HepG2 (cell line): ENCODE data around the gene VWC2L. TPM values are rescaled to one million over a fixed set of nuclear protein-coding genes. Genes with fewer than 3 reads are reported as not detected.

Experiments used
- ATAC-seq: fragments of 200-7000 bp; cut with Tn5 transposase; 3 replicates; pipeline ENCODE4 v1.9.1; 2020; ENCODE audit warnings: mild to moderate bottlenecking, moderate library complexity
- BruUV-seq: library from RNA; stranded (reverse); fragments of 400-500 nt; replicated peaks from 2 replicates; lab custom pipeline; 2021; lab: Mats Ljungman, UMichigan
- CTCF ChIA-PET: fragments of 300-600 bp; formaldehyde crosslinking; extraction: SDS; loops from one replicate; lab custom pipeline; 2021; ENCODE audit warnings: low total read pairs, inconsistent platforms, low intra/inter-chr PET ratio; lab: Yijun Ruan, JAX
- POLR2A ChIA-PET: fragments of 350-600 bp; sonication (Branson Sonifier 250); formaldehyde crosslinking; loops from one replicate; lab custom pipeline; 2020; ENCODE audit warnings: antibody characterized with exemption, inconsistent platforms; lab: Yijun Ruan, JAX
- DNase-seq: peaks from one replicate; pipeline ENCODE4 v3.0.0-alpha.2; 2015; ENCODE audit warnings: low spot score
- FAIRE-seq: peaks from 3 replicates; lab custom pipeline; 2011; peaks lifted over from hg19 to GRCh38; lab: Jason Lieb, UNC
- H2AFZ ChIP-seq: one replicate; pipeline ENCODE4 v1.6.1; 2011; ENCODE audit warnings: low read length, inconsistent platforms
- H3K27ac ChIP-seq: fragments of 300-600 bp; 3 replicates; pipeline ENCODE4 v1.8.0; 2011; ENCODE audit warnings: mixed run types, mild to moderate bottlenecking, mixed read lengths, low read length, inconsistent platforms; ENCODE audit not compliant: insufficient read depth; ENCODE audit errors: extremely low read length
- H3K27me3 ChIP-seq, 2 experiments: fragments of 200-600 bp in 1 of 2; 2 replicates in 1 of 2; 3 replicates in 1 of 2; pipeline versions ENCODE4 v1.6.0 to v1.8.0; 2011; ENCODE audit warnings: low read length in 2 of 2, mild to moderate bottlenecking in 2 of 2, moderate library complexity in 2 of 2, inconsistent platforms in 1 of 2; ENCODE audit not compliant: insufficient read depth in 2 of 2, control insufficient read depth in 1 of 2
- H3K36me3 ChIP-seq, 2 experiments: fragments of 200-600 bp in 1 of 2; replicated peaks in 1 of 2; 2 replicates in 1 of 2; 3 replicates in 1 of 2; pipeline versions ENCODE4 v1.5.1 to v1.8.0; 2011; ENCODE audit warnings: low read length in 2 of 2, inconsistent platforms in 1 of 2; ENCODE audit not compliant: insufficient read depth in 2 of 2, control insufficient read depth in 1 of 2
- H3K4me1 ChIP-seq: 2 replicates; pipeline ENCODE4 v1.5.1; 2012; ENCODE audit warnings: low read length, inconsistent platforms; ENCODE audit not compliant: insufficient read depth
- H3K4me2 ChIP-seq: 2 replicates; pipeline ENCODE4 v1.6.0; 2011; ENCODE audit warnings: low read depth, low read length, inconsistent platforms
- H3K4me3 ChIP-seq, 3 experiments: fragments of 200-600 bp in 1 of 3; sonication (generic), shearing (Covaris generic) in 1 of 3; replicated peaks in 1 of 3; 2 replicates each; pipeline ENCODE4 v1.5.1; 2011 to 2016; ENCODE audit warnings: low read length in 3 of 3, inconsistent platforms in 2 of 3, low read depth in 2 of 3, mild to moderate bottlenecking in 2 of 3, control low read depth in 1 of 3, mixed read lengths in 1 of 3; ENCODE audit not compliant: insufficient read depth in 1 of 3
- H3K79me2 ChIP-seq: one replicate; pipeline ENCODE4 v1.6.1; 2011; ENCODE audit warnings: low read length, inconsistent platforms; ENCODE audit not compliant: insufficient read depth
- H3K9ac ChIP-seq: 2 replicates; pipeline ENCODE4 v1.6.0; 2011; ENCODE audit warnings: mild to moderate bottlenecking, low read depth, low read length, inconsistent platforms; ENCODE audit not compliant: insufficient read depth
- H3K9me3 ChIP-seq: 2 replicates; pipeline ENCODE4 v1.5.1; 2012; ENCODE audit warnings: mild to moderate bottlenecking, low read length
- H4K20me1 ChIP-seq: 2 replicates; pipeline ENCODE4 v1.6.0; 2011; ENCODE audit warnings: inconsistent platforms, mild to moderate bottlenecking, low read length, moderate library complexity; ENCODE audit not compliant: insufficient read depth
- ATAD3A ChIP-seq: sonication (generic); formaldehyde crosslinking; IDR thresholded peaks from 2 replicates; pipeline ENCODE4 v1.4.0; 2020; ENCODE audit warnings: missing genetic modification reagents
- DMAP1 ChIP-seq: IDR thresholded peaks from 2 replicates; pipeline ENCODE4 v1.6.1; 2016
- LCORL ChIP-seq, 2 experiments: fragments of 450-650 bp in 1 of 2; sonication (generic) in 1 of 2; formaldehyde crosslinking in 1 of 2; IDR thresholded peaks; 2 replicates each; pipeline versions ENCODE4 v1.5.0 to v1.6.1; 2017 to 2020; ENCODE audit warnings: antibody characterized with exemption in 1 of 2, missing genetic modification reagents in 1 of 2
- MIXL1 ChIP-seq: IDR thresholded peaks from 2 replicates; pipeline ENCODE4 v1.6.1; 2016
- NFKBIZ ChIP-seq: IDR thresholded peaks from 2 replicates; pipeline ENCODE4 v1.6.1; 2018; ENCODE audit warnings: missing genetic modification reagents, missing compliant biosample characterization
- PBX2 ChIP-seq: IDR thresholded peaks from 2 replicates; pipeline ENCODE4 v1.6.1; 2016; ENCODE audit warnings: control low read depth
- PREB ChIP-seq: sonication (generic); formaldehyde crosslinking; IDR thresholded peaks from 2 replicates; pipeline ENCODE4 v1.4.0; 2020; ENCODE audit warnings: missing genetic modification reagents
- RFX5 ChIP-seq: IDR thresholded peaks from 2 replicates; pipeline ENCODE4 v1.6.1; 2011; ENCODE audit warnings: low read depth, low read length, improper control_type of control experiment
- TFDP2 ChIP-seq: sonication (generic); formaldehyde crosslinking; IDR thresholded peaks from 2 replicates; pipeline ENCODE4 v1.4.0; 2020; ENCODE audit warnings: missing genetic modification reagents
- ZFY ChIP-seq: sonication (generic); formaldehyde crosslinking; IDR thresholded peaks from 2 replicates; pipeline ENCODE4 v1.4.0; 2020; ENCODE audit warnings: missing genetic modification reagents
- ZNF138 ChIP-seq: sonication (generic); formaldehyde crosslinking; IDR thresholded peaks from 2 replicates; pipeline ENCODE4 v1.5.0; 2020; ENCODE audit warnings: mild to moderate bottlenecking, low read depth, missing genetic modification reagents
- ZNF446 ChIP-seq: sonication (generic); formaldehyde crosslinking; IDR thresholded peaks from 2 replicates; pipeline ENCODE4 v1.5.0; 2020; ENCODE audit warnings: mild to moderate bottlenecking, missing genetic modification reagents
- WGBS: methylation state at CpG from one replicate; pipeline ENCODE4 v1.1.6; 2017; ENCODE audit warnings: low lambda C conversion rate; 5-methylcytosine and 5-hydroxymethylcytosine counted together
- in situ Hi-C: cut with HindIII; loops from 2 replicates; pipeline ENCODE4 v1.10.0; 2017; ENCODE audit warnings: low pct_unique_long_range_greater_than_20kb; ENCODE audit not compliant: extremely low pct_ligation_motif_present
- intact Hi-C: fragments of 100-400 bp; cut with micrococcal nuclease; formaldehyde crosslinking; loops from one replicate; pipeline ENCODE4 v1.10.0; 2022; ENCODE audit not compliant: unreplicated experiment
- polyA plus RNA-seq, 8 experiments: library from polyadenylated mRNA; depleted of rRNA in 3 of 8; stranded (reverse) in 7 of 8; unstranded in 1 of 8; fragments of >200 nt; fragmentation: Illumina TruSeq in 4 of 8; extraction: Trizol in 4 of 8; gene quantifications; 2 replicates each; pipeline versions ENCODE4 v1.2.1 to v1.2.3, GENCODE V29; 2011 to 2016; ENCODE audit warnings: low read depth in 4 of 8, missing spikeins in 1 of 8, mixed read lengths in 1 of 8; ENCODE audit not compliant: insufficient read depth in 1 of 8
- total RNA-seq, 5 experiments: library from RNA; depleted of rRNA; stranded (reverse); fragments of >200 nt; fragmentation: Illumina TruSeq; extraction: Trizol; gene quantifications; 2 replicates each; pipeline ENCODE4 v1.2.3, GENCODE V29; 2016; ENCODE audit warnings: low read depth in 1 of 5

The VWC2L gene
- total and polyA plus RNA-seq, 2 of the 13 experiments (the other 11 are each of a cell fraction or from before 2014, with no cell fraction given): not detected

GRCh38 chr2:214377286-214377624 is 33.6 kb upstream of the VWC2L start (continued):
- no peak for TF ChIP-seq TFDP2
- no peak for TF ChIP-seq ZFY (CRISPR knock-in tag)
- TF ChIP-seq RFX5: no peak
- TF ChIP-seq ZNF446 (CRISPR knock-in tag): no peak
- no peak for TF ChIP-seq DMAP1 (CRISPR knock-in tag)
- TF ChIP-seq ATAD3A (CRISPR knock-in tag): no peak
- no peak for TF ChIP-seq LCORL (IDR thresholded peaks at IDR 0.05)
- no peak for TF ChIP-seq LCORL (CRISPR knock-in tag; IDR thresholded peaks at IDR 0.05)
- TF ChIP-seq PBX2 (CRISPR knock-in tag): no peak
- TF ChIP-seq MIXL1: no peak
- TF ChIP-seq PREB (CRISPR knock-in tag): no peak
- TF ChIP-seq, all 625 proteins: peak for 0

- Histone ChIP-seq H3K9me3 (no peaks in the 10 kb centered on the region), H3K27ac (no peak overlapping the region), H3K4me2 (no peak overlapping the region), H3K4me3 (no peak overlapping the region), H3K4me1 (no peaks in the 10 kb centered on the region), H3K9ac (no peak overlapping the region), H4K20me1 (no peaks in the 10 kb centered on the region), H3K36me3 (no peaks in the 10 kb centered on the region), H3K27me3 (no peaks in the 10 kb centered on the region), H2AFZ (no peak overlapping the region), H3K79me2 (no peaks in the 10 kb centered on the region)
- ChIA-PET POLR2A (no interaction called here), CTCF (no interaction called here)
- DNase-seq: no peak
- BruUV-seq: no TSS peak
- ATAC-seq: no peak
- intact Hi-C loops: no loop called here
- FAIRE-seq: no peak
- TF ChIP-seq ZNF138 (CRISPR knock-in tag) (no peak), NFKBIZ (CRISPR knock-in tag) (no peak)
- 0% methylated on average over 2 of the region's 3 CpGs for WGBS
- in situ Hi-C loops: no loop called here
Measured at GRCh38 chr2:214378455-214379103, 32.3 kb upstream of the VWC2L start.
